HG03175 (cell line): ENCODE results near the gene LRAT.

Experiments used
- ATAC-seq: cut with Tn5 transposase; IDR thresholded peaks from one replicate; pipeline ENCODE4 v1.9.1; 2021; ENCODE audit warnings: mild to moderate bottlenecking, moderate library complexity; ENCODE audit not compliant: unreplicated experiment

LRAT gene

DNA sequence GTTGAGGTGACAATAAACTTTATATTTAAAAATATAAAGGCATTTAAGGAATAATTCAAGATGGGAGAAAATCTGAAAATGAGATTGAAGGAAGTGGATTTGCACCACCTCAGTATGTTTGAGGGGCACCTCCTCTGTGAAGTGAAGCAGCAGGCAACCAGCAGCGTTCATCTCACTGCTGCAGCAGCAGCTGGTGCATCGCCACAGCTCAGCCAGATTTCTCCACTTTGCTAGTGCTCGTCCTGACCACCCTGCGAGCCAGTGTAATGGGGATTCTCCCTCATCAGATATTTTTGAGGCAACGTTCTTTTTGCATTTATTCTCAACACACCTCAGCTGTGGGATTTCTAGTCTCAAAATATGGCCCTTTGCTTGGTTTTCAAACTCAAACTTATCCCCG is 13.9 kb downstream of the LRAT start:
- ATAC-seq = no peak

DNA sequence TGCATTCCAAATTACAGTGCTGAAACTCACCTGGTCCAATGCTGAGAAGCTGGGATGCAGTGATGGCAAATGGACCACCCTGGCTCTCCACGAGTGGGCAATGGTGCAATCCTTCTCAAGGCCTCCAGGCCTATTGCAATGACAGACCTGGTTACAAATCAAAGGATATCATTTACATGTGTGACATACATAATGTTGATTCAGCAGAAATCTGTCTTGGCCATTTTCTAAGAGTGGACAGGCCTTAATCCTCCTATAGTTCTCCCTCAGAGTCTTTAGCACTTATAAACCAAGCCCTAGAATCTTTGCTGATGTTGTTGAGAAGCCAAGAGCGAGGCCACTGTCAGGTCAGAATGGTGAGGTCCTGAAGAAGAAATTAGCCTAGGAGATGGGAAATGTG is 17.1 kb downstream of the LRAT start:
- no peak for ATAC-seq

GRCh38 chr4:154778264-154778663 is 34.5 kb downstream of the LRAT start:
- no peak for ATAC-seq

- no peak for ATAC-seq
These were observed 35.7 kb downstream of the LRAT start for GRCh38 chr4:154779362-154779947.

DNA sequence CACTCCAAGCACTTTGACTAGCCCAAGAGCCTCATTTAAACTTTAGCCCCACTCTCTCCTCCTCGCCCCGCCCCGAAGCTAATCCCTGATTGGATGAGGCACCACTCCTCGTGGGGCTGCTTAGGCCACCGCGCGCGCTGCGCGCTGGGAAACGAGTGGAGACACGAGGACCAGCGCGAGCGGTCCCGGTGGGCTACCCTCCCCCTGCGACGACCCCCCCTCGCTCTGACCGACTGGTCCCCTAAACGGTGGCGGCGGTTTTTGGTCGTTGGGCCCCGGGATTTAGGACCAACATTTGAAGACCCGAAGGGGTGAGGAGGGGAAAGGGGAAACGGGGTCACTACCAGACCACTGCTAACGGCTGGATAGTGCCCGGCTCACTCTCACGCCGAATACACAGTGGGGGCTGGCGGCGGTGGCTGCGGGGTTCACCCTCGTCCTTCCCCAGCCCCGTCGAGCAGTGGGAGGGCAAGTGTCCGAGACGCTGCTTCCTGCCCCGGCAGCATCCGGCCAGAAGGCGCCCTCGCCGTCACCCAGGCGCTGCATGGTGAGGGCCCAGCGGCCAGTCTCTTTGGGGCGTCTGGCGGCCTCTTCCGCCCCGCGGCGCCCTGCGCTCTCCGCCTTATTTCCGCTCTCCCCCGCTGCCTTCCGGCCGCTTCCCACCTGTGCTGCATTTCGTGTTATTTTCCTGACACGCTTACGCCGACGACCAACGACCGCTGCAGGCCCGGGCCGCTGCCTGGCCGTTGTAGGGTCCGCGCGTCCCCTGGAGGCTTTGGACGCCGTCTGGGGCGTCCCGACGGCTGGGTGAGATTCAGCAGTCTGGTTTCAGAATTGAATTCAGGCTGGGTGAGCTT is 37.6 kb downstream of the LRAT start, which contains the start of gene RBM46:
Gene RBM46 (plus strand): TSS at position 147 of the 857 bp plus-strand sequence. CDS start 15,481 bp downstream, outside the sequence.
- ATAC-seq = no peak

DNA sequence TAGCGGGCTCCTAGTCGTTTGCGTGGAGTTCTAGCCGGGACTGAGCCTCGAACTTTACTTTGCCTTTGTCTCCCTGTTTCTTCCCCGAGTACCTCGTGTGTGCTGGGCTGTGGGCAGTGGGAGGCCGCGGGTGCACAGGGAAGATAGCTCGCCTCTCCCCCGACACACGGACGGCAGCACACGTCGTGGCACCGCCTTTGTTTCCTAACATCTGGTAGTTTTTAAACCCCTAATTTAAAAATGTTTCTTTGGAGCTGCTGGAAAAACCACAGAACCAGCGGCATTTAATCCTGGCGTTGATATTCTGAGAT is 38.1 kb downstream of the LRAT start:
- no peak for ATAC-seq
